Muscle of leg (tissue), 11 donors: ENCODE measurements around the gene CDK14. TPM values are rescaled to one million over a fixed set of nuclear protein-coding genes. Genes with fewer than 3 reads are reported as not detected.

Source experiments
- DNase-seq: peaks from one replicate; pipeline ENCODE4 v3.0.0; 2013
- H3K27ac ChIP-seq: one replicate; pipeline ENCODE4 v1.5.1; 2013; ENCODE audit warnings: mild to moderate bottlenecking, low read length, control low read depth
- H3K27me3 ChIP-seq: one replicate; pipeline ENCODE4 v1.6.1; 2013; ENCODE audit warnings: low read length; ENCODE audit not compliant: control insufficient read depth, insufficient read depth
- H3K36me3 ChIP-seq: one replicate; pipeline ENCODE4 v1.6.1; 2013; ENCODE audit warnings: low read length; ENCODE audit not compliant: control insufficient read depth, insufficient read depth
- H3K4me1 ChIP-seq: one replicate; pipeline ENCODE4 v1.6.1; 2013; ENCODE audit warnings: low read length; ENCODE audit not compliant: control insufficient read depth, insufficient read depth
- H3K4me3 ChIP-seq: one replicate; pipeline ENCODE4 v1.5.1; 2013; ENCODE audit warnings: low read length, control low read depth
- H3K9me3 ChIP-seq: replicated peaks from 2 replicates; pipeline ENCODE4 v1.6.1; 2013; ENCODE audit warnings: low read depth, low read length; ENCODE audit not compliant: control insufficient read depth
- WGBS: methylation state at CpG from one replicate; pipeline ENCODE4 v1.1.5; 2013; ENCODE audit warnings: missing lambda C conversion rate; ENCODE audit not compliant: insufficient coverage; 5-methylcytosine and 5-hydroxymethylcytosine counted together
- polyA plus RNA-seq, 8 donors: library from polyadenylated mRNA; unstranded; fragments of 120-200 nt; gene quantifications; one replicate each; pipeline versions ENCODE4 v1.2.1 to v1.2.3, GENCODE V29; 2013; ENCODE audit warnings: inconsistent platforms in 1 of 8, low replicate concordance in 1 of 8; ENCODE audit not compliant: insufficient read length in 8 of 8, insufficient read depth in 1 of 8
- total RNA-seq: library from RNA; stranded (reverse); fragments of 120-200 nt; gene quantifications from one replicate; pipeline ENCODE4 v1.2.4, GENCODE V29; 2013

Gene CDK14
- total and polyA plus RNA-seq, 9 donors, result 14.9 to 36.7 (median 21.3) TPM

GRCh38 chr7:90988516-90988915 lies 392.4 kb downstream of the CDK14 start:
- Histone ChIP-seq H3K27me3 (no peaks in the 10 kb centered on the region), H3K4me1 (no peaks in the 10 kb centered on the region), H3K4me3 (no peak overlapping the region), H3K9me3 (no peaks in the 10 kb centered on the region), H3K27ac (peak overlapping the region; percentile 39), H3K36me3 (no peaks in the 10 kb centered on the region)
- peak; percentile 84 for DNase-seq
- no CpG with 5 or more reads among the region's 1 CpG for WGBS

- WGBS, result no CpG with 5 or more reads among the region's 5 CpGs
- peak overlapping the region; percentile 11 for H3K27ac ChIP-seq
- no peaks in the 10 kb centered on the region for H3K36me3 ChIP-seq
- H3K4me3 ChIP-seq, result no peak overlapping the region
- no peak for DNase-seq
- no peaks in the 10 kb centered on the region for H3K27me3 ChIP-seq
- H3K4me1 ChIP-seq, result peaks cover 2% of the 10 kb centered on the region
- no peaks in the 10 kb centered on the region for H3K9me3 ChIP-seq
These were observed 393.1 kb downstream of the CDK14 start for GRCh38 chr7:90988996-90989765.

- Histone ChIP-seq H3K4me3 (no peak overlapping the region), H3K27me3 (no peaks in the 10 kb centered on the region), H3K27ac (no peak overlapping the region), H3K9me3 (no peaks in the 10 kb centered on the region), H3K36me3 (no peaks in the 10 kb centered on the region), H3K4me1 (peaks cover 4% of the 10 kb centered on the region)
- DNase-seq, result no peak
- WGBS, result 57% methylated on average over 1 of the region's 2 CpGs
These were observed 398.0 kb downstream of the CDK14 start for GRCh38 chr7:90994121-90994520.

GRCh38 chr7:90994601-90995000 lies 398.5 kb downstream of the CDK14 start:
- DNase-seq, result no peak
- peaks cover 4% of the 10 kb centered on the region for H3K4me1 ChIP-seq
- no peaks in the 10 kb centered on the region for H3K27me3 ChIP-seq
- 92% methylated on average over 2 of the region's 5 CpGs for WGBS
- no peaks in the 10 kb centered on the region for H3K9me3 ChIP-seq
- no peak overlapping the region for H3K27ac ChIP-seq
- no peak overlapping the region for H3K4me3 ChIP-seq
- no peaks in the 10 kb centered on the region for H3K36me3 ChIP-seq

- no CpG with 5 or more reads among the region's 2 CpGs for WGBS
- Histone ChIP-seq H3K27me3 (no peaks in the 10 kb centered on the region), H3K9me3 (no peaks in the 10 kb centered on the region), H3K36me3 (no peaks in the 10 kb centered on the region), H3K27ac (no peak overlapping the region), H3K4me1 (peaks cover 4% of the 10 kb centered on the region), H3K4me3 (no peak overlapping the region)
- DNase-seq, result no peak
These were observed 399.9 kb downstream of the CDK14 start for GRCh38 chr7:90995996-90996395.

- Histone ChIP-seq H3K4me1 (no peaks in the 10 kb centered on the region), H3K27ac (peak overlapping the region; percentile 24), H3K4me3 (no peak overlapping the region), H3K36me3 (peaks cover 4% of the 10 kb centered on the region), H3K27me3 (no peaks in the 10 kb centered on the region), H3K9me3 (no peaks in the 10 kb centered on the region)
- DNase-seq, result peak; percentile 67
- no CpG with 5 or more reads among the region's 5 CpGs for WGBS
These were observed 404.2 kb downstream of the CDK14 start for GRCh38 chr7:90999989-91000979.

GRCh38 chr7:91005024-91005423 lies 408.9 kb downstream of the CDK14 start:
- H3K27me3 ChIP-seq, result no peaks in the 10 kb centered on the region
- peaks cover 4% of the 10 kb centered on the region for H3K4me1 ChIP-seq
- no peak for DNase-seq
- no peak overlapping the region for H3K27ac ChIP-seq
- peaks cover 4% of the 10 kb centered on the region for H3K36me3 ChIP-seq
- no peak overlapping the region for H3K4me3 ChIP-seq
- H3K9me3 ChIP-seq, result no peaks in the 10 kb centered on the region
- 80% methylated on average over 2 of the region's 4 CpGs for WGBS

GRCh38 chr7:91005841-91006240 lies 409.7 kb downstream of the CDK14 start:
- H3K36me3 ChIP-seq, result peaks cover 4% of the 10 kb centered on the region
- no peak overlapping the region for H3K4me3 ChIP-seq
- no peaks in the 10 kb centered on the region for H3K9me3 ChIP-seq
- 91% methylated on average over 6 of the region's 9 CpGs for WGBS
- no peak overlapping the region for H3K27ac ChIP-seq
- H3K27me3 ChIP-seq, result no peaks in the 10 kb centered on the region
- H3K4me1 ChIP-seq, result peaks cover 4% of the 10 kb centered on the region
- DNase-seq, result no peak

GRCh38 chr7:91007371-91007770 lies 411.2 kb downstream of the CDK14 start:
- Histone ChIP-seq H3K27me3 (no peaks in the 10 kb centered on the region), H3K27ac (no peak overlapping the region), H3K9me3 (no peaks in the 10 kb centered on the region), H3K36me3 (peaks cover 4% of the 10 kb centered on the region), H3K4me1 (peaks cover 4% of the 10 kb centered on the region), H3K4me3 (no peak overlapping the region)
- DNase-seq, result peak; percentile 20
- no CpG with 5 or more reads among the region's 1 CpG for WGBS

GRCh38 chr7:91013078-91013477 lies 417.0 kb downstream of the CDK14 start:
- no CpG with 5 or more reads among the region's 1 CpG for whole genome bisulfite sequencing
- Histone ChIP-seq H3K27me3 (no peaks in the 10 kb centered on the region), H3K36me3 (no peaks in the 10 kb centered on the region), H3K4me1 (no peaks in the 10 kb centered on the region), H3K27ac (no peak overlapping the region), H3K4me3 (no peak overlapping the region), H3K9me3 (no peaks in the 10 kb centered on the region)
- no peak for DNase-seq
